HG03175 (cell line): ENCODE results near the gene RBM23.

Experiments
- ATAC-seq: cut with Tn5 transposase; IDR thresholded peaks from one replicate; pipeline ENCODE4 v1.9.1; 2021; ENCODE audit warnings: mild to moderate bottlenecking, moderate library complexity; ENCODE audit not compliant: unreplicated experiment

The RBM23 gene

DNA sequence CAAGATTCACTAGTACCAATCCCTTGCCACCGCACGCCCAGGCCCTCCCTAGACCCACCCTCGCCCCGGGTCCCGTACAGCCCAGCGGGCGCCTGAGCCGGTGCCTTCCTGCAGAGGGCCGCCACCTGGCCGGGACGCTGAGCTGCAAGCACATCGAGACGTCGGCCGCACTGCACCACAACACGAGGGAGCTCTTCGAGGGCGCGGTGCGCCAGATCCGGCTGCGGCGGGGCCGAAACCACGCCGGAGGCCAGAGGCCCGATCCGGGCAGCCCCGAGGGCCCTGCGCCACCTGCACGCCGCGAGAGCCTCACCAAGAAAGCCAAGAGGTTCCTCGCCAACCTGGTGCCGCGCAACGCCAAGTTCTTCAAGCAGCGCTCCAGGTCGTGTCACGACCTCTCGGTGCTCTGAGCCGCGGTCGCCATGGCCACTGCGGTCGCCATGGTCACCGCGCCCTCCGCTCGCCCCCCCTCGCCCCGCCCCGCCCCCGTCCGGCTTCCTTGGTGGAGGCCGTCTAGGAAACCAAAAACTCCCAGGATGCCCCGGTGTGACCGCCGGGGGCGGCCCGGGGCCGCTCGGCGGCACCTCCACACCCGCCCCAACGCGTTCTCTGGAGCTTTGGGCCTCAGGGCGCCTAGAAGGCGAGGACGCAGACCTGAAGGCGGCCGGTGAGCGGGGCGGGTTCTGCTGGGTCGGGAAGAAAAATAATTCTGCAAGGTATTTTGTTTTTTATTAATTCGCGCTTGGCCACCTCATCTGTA, 32.3 kb downstream of the RBM23 start:
- ATAC-seq = peak; percentile 48

DNA sequence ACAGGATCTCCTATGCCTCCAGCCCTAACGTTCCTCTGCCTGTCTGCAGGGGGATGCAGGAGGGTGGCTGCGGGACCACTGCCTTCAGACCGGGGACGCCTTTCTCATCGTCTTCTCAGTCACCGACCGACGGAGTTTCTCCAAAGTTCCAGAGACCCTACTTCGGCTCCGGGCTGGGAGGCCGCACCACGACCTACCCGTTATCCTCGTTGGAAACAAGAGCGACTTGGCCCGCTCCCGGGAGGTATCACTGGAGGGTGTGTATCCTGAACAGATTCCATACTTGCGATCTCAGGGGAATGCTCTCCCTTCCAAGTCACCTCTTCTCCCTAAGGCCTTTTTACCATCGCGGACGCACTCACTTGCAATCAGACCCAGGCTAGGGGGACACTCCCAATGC, 33.0 kb downstream of the RBM23 start:
- ATAC-seq = no peak

DNA sequence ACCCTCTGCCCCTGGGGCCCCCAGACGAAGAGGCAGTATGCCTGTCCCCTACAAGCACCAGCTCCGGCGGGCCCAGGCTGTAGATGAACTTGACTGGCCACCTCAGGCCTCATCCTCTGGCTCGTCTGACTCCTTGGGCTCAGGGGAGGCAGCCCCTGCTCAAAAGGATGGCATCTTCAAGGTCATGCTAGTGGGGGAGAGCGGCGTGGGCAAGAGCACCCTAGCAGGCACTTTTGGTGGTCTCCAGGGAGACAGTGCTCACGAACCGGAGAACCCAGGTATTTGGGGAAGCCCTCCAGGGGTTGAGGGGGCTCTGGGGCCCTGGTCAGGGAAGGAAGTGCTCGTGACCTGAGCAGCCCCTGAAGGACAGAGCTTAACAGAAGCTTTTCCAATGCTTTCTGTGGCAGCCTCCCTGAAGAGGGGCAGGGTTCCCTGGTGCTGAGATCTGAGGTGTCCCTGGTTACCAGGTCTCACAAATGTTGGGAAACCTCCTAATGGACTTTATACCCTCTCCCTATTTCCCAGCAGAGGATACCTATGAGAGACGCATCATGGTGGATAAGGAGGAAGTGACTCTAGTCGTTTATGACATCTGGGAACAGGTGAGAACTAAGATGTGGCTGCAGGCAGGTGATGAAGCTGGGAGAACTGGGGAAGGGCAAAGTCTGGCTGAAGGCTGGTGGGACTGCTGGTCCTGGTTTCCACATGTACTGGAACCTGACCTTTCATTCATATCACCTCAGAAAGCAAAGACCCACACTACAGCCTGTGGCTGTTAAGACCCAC, 34.0 kb downstream of the RBM23 start:
- no peak for ATAC-seq

DNA sequence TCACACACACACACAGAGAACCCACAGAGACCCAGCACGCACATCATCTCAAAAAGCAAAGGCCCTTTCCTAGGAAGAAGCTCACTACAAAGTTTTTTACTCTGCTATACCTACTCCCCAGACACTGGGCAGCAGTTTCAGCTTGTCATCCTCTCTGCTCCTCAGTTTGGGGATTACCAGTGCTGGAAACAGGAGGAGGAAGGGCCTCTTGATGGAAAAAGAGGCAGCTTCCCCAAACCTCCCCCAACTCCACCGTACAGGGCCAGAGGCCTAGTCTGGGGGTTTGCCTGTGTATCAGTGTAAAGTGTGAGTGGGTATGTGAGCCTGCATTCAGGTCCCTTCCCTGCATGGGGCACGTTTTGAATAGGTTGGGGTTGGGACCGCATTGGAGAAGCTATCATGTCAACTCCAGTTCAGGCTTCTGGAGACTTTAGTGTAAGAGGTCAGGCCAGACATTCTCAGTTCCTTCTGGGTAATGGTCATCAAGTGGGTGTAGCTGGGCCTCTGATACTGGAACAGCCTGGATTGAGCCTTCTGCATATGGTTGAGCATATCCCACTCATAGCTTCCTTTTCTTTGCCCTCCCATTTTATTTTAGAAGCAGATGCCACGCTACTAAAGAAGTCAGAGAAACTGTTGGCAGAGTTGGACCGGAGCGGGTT, 34.7 kb downstream of the RBM23 start:
- ATAC-seq = no peak

DNA sequence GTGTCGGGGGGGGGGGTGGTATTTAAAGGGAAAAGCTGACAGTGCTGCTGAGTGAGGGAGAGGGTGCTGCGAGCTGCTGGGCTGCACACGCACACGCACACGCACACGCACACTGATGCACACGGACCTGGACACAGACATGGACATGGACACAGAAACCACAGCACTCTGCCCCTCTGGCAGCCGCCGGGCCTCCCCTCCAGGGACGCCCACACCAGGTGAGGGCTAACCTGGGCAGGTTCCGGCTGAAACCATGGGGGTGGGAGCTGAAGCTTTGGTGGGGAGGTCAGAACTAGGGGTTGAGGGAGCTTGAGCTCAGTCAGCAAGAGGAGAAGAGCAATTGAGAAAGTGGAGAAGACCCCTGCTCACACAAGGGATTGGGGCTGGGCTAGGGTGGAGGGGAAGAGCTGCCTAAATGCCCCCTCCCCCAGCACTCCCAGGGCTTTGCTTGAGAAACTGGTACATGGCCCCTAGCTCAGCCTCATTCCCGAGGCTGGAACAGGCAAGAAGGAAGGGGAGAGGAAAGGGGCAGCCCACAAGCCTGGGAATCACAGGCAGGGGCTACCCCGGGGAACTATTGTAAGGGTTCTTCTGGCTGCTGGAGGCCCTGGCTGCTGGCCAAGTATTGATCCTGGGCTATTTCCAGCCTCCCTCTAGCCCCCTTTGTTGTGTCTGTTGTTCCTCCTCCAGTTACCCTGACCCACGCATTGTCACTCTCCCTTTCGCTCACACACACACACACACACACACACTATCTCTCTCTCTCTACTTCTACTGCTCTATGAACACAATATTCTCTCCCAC, 35.6 kb downstream of the RBM23 start, which contains the start of gene REM2:
TSS of gene REM2 (plus strand) at position 50 of the 804 bp plus-strand sequence. CDS start at position 116, 66 bp downstream.
- no peak for ATAC-seq

DNA sequence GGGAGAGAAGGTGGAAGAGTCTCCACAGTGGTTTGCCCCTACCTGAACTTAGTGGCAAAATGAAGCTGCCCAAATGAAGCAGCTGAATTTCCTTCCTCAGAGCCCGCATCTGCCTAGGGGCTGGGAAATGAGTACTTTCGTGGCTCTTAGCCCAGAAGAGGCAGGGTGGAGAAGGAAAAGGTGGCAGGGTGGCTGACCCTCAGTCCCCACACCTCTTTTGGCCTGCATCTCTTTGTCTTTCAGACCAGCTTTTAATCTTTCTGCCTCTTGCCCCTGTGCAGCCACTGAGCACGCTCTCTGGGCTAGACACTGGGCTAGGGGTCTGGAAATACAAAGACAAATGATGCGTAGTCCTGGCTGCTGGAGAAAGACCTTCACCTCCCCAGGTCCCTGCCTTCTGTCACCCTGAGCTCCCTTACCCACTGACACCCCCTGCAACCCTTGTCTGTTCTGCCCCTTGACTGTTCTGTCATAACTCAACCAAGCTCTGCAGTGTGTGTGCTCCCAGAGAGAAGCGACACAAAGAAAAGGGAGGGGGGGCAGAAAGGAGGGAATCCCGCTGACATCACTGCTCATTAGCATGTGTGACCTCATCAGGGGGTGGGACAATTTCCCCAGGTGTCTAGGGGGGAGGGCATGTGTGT, 36.3 kb downstream of the RBM23 start:
- ATAC-seq = no peak

DNA sequence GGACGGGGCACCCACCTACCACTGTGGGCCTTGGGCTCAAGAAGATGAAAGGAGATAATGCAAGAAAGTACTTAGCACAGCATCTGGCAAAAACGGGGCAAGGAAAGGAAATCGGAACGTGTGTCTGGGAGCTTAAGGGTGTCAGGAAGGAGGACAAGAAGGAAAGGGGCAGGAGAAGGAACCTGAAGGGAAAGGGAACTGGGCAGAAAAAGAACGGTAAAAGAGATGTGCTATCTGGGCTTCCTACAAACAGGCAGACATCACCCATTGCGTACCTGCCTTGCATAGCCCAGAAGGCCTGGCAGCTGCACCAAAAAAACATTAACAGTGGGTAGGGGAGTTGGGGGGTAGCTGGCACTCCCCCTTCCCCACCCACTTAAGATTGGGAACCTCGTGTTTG, 36.9 kb downstream of the RBM23 start:
- ATAC-seq = no peak

DNA sequence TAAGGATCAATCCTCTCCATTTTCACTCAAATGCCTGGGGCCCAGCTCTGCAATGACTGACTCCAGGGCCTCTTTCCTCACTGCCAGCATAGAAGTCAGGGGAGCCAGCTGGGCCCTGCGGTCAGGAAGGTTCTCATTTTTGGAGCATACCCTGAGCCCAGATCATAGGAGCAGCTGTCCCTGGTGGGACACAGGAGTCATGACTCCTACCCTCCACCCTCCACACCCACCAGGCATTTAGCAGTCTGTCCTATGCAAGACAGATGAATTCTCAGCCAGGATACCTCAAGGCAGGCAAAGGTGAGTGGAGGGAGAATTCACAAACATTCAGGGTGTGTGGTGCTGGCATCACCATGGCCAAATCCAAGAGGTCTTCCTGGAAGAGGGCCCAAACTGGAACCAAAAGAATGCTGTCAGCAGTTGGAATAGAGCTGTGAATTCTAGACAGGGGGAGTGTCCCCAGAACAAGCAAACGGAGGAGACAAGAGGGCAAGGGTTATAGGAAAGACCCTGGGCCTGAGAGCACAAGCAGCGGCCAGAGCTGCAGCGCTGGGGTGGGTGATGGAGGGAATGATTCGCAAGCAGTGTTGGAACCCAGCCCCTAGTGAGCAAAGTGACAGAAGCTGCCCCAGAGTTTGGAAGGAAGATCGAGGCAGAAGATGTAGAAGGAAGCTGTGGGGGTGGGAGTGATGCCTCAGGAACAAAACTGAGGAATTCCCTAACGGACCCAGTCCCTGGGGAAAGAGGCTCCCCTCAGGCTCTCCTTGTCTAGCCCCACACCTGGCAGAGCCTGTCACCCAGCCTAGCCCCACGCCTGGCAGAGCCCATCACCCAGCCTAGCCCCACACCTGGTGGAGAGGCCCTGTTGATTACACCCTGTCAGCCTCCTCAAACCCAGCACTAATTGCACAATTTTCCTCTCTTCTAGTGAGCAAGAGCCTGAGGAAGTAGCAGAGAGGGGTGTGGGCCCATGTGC, 40.4 kb downstream of the RBM23 start:
- ATAC-seq = no peak

DNA sequence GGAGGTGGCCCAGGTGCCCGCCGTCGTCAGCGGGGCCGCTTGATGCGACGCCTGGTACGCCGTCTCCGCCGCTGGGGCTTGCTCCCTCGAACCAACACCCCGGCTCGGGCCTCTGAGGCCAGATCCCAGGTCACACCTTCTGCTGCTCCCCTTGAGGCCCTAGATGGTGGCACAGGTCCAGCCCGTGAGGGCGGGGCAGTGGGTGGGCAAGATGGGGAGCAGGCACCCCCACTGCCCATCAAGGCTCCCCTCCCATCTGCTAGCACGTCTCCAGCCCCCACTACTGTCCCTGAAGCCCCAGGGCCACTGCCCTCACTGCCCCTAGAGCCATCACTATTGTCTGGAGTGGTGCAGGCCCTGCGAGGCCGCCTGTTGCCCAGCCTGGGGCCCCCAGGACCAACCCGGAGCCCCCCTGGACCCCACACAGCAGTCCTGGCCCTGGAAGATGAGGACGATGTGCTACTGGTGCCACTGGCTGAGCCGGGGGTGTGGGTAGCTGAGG, 41.9 kb downstream of the RBM23 start:
- ATAC-seq = no peak

DNA sequence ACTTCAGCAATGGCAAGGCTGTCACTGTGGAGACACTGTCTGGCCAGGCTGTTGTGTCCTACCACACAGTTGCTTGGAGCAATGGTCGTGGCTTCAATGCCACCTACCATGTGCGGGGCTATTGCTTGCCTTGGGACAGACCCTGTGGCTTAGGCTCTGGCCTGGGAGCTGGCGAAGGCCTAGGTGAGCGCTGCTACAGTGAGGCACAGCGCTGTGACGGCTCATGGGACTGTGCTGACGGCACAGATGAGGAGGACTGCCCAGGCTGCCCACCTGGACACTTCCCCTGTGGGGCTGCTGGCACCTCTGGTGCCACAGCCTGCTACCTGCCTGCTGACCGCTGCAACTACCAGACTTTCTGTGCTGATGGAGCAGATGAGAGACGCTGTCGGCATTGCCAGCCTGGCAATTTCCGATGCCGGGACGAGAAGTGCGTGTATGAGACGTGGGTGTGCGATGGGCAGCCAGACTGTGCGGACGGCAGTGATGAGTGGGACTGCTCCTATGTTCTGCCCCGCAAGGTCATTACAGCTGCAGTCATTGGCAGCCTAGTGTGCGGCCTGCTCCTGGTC, 43.1 kb downstream of the RBM23 start:
- no peak for ATAC-seq

DNA sequence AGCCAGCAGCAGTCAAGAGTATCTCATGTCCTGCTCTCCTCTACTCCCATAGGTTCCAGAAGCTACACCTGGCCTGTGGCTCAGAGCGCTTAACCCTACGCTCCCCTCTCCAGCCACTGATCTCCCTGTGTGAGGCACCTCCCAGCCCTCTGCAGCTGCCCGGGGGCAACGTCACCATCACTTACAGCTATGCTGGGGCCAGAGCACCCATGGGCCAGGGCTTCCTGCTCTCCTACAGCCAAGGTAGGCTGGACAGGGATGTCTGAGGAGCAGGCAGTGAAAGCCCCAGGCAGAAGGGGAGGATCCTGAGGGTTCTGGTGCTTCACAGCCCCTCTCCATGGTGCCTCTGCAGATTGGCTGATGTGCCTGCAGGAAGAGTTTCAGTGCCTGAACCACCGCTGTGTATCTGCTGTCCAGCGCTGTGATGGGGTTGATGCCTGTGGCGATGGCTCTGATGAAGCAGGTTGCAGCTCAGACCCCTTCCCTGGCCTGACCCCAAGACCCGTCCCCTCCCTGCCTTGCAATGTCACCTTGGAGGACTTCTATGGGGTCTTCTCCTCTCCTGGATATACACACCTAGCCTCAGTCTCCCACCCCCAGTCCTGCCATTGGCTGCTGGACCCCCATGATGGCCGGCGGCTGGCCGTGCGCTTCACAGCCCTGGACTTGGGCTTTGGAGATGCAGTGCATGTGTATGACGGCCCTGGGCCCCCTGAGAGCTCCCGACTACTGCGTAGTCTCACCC, 43.8 kb downstream of the RBM23 start:
- no peak for ATAC-seq

DNA sequence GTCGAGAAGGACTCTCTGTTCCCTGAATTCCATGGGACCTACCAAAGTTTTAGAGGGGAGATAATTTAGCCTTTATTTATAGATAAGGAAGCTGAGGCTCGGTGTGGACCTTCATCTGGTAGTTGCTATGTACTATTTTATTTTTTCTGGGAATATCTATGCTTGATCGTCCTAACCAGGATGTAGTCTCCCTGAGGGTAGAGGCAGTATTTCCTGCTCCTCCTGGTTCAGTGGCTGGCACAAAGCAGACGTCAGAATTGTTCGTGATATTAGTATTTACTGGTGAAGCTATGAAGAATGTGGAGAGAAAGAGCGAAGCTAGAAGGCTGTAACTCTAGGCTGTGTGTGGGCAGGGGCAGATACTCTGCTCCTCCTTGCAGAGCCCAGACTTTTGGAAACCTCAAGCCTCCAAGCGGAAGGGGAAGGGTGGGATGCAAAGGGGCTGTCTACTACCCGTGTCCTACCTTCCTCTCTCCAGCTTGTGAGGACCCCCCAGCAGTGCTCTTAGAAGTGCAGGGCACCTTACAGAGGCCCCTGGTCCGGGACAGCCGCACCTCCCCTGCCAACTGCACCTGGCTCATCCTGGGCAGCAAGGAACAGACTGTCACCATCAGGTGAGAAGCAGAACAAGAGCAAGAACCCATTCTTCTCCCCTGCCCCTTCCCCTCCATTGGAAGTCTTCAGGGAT, 46.0 kb downstream of the RBM23 start:
- no peak for ATAC-seq

DNA sequence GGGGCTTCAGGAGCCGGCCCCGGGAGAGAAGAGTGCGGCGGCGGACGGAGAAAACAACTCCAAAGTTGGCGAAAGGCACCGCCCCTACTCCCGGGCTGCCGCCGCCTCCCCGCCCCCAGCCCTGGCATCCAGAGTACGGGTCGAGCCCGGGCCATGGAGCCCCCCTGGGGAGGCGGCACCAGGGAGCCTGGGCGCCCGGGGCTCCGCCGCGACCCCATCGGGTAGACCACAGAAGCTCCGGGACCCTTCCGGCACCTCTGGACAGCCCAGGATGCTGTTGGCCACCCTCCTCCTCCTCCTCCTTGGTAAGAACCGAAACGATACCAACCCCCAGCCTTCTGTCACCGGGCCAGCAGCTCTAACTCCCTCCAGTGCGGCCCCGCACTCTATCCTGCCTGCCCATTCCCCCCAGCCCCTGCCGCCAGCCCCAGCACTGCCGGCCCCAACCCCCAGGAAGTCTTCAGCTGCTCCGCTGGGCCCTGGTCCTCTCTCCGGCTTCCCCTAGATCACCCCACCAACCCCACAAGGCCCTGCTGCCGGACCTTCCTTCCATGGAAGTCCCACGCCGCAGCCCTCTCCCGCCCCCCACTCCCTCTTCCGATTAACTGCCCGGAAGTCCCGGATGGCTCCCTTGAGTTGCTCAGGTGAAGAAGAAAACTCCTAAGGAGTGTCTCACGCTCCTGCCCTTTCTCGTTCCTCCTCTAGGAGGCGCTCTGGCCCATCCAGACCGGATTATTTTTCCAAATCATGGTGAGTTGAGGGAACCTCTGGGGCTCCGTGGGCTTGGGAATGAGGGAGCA, 46.7 kb downstream of the RBM23 start:
- peak; percentile 19 for ATAC-seq

DNA sequence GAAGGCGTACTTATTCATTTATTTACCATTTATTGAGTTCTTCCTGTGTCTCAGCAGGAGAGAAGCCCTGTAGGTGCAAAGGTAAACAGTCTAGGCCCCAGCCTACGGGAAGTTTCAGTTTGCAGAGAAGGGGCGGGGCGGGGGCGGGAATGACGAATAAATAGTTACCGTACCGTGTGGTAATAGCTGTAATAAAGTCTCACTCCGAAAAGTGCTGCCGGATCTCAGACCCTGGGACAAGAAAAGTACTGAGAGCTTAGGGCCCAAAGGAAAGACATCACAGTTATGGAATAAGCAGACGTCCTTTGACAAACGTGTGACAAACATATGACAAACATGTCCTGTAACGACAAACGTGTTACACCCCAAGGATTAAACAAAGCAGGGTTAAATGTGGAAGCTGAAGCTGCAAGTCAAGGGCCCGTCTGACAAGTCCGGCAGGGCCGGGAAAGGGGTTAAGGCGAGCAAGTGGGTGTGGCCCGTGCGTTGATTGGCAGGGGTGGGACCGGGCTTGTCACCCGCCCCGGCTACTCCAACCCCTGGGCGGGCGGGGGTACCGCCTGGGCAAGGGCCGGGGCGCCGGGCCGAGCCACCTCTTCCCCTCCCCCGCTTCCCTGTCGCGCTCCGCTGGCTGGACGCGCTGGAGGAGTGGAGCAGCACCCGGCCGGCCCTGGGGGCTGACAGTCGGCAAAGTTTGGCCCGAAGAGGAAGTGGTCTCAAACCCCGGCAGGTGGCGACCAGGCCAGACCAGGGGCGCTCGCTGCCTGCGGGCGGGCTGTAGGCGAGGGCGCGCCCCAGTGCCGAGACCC, 47.5 kb downstream of the RBM23 start, which contains the start of gene LRP10:
TSS of gene LRP10 (plus strand) at position 517 of the 809 bp plus-strand sequence. CDS start 564 bp downstream, outside the sequence.
- ATAC-seq = peak; percentile 79

DNA sequence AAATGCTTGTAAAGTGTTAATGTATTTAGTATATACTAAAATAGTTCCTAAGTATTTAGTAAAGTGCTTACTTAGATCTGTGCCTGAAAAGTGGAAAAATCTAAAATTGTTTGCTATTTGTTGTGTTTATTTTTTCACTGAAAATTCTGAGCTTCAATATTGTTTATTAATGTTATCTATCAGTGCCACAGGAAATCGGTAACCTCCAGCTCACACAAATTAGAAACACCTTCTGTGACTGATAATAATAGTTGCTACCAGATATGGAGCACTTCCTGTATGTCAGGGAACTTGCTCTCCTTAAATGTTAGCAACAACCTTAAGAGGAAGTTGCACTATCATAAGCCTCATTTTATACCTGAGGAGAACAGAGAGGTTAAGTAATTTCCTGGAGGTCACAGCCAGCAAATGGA, 48.1 kb downstream of the RBM23 start:
- peak; percentile 45 for ATAC-seq

DNA sequence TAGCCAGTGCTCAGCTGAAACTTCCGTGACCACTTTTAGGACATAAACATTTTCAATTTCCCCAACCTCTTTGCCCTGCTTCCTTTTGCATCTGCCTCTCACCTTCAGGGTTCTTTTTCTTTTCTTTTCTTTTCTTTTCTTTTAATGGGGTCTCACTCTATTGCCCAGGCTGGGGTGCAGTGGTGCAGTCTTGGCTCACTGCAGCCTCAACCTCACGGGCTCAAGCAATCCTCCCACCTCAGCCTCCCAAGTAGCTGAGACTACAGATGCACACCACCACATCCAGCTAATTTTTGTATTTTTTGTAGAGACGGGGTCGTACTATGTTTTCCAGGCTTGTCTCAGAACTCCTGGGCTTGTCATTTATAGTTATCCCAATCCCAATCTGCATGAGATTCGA, 52.1 kb downstream of the RBM23 start:
- no peak for ATAC-seq
